Measurements from ENCODE around the gene TPM2.

Gene TPM2

GRCh38 chr9:35718721-35719511 lies 29.2 kb upstream of the TPM2 start:
- DNase-seq (ENCODE audit: low read depth), result no peak

GRCh38 chr9:35717132-35717870 lies 27.6 kb upstream of the TPM2 start:
- DNase-seq (ENCODE audit: low read depth), result no peak

- DNase-seq (ENCODE audit: low read depth), result no peak
These were observed 26.5 kb upstream of the TPM2 start for GRCh38 chr9:35716230-35716629.

- no peak for DNase-seq (ENCODE audit: low read depth)
These were observed 25.0 kb upstream of the TPM2 start for GRCh38 chr9:35714579-35715252.

- no peak for DNase-seq (ENCODE audit: low read depth)
These were observed 24.4 kb upstream of the TPM2 start for GRCh38 chr9:35714123-35714522.

- DNase-seq (ENCODE audit: low read depth), result no peak
These were observed 23.9 kb upstream of the TPM2 start for GRCh38 chr9:35713578-35713977.

- no peak for DNase-seq (ENCODE audit: low read depth)
These were observed 23.2 kb upstream of the TPM2 start for GRCh38 chr9:35712762-35713400.

GRCh38 chr9:35711501-35712428 lies 22.0 kb upstream of the TPM2 start:
- DNase-seq (ENCODE audit: low read depth), result no peak

- no peak for DNase-seq (ENCODE audit: low read depth)
These were observed 21.2 kb upstream of the TPM2 start for GRCh38 chr9:35710818-35711500.

- no peak for DNase-seq (ENCODE audit: low read depth)
These were observed 18.4 kb upstream of the TPM2 start for GRCh38 chr9:35708146-35708545.

- DNase-seq (ENCODE audit: low read depth), result no peak
These were observed 17.2 kb upstream of the TPM2 start for GRCh38 chr9:35706951-35707350.

GRCh38 chr9:35705836-35706430 lies 16.2 kb upstream of the TPM2 start:
- DNase-seq (ENCODE audit: low read depth), result no peak

GRCh38 chr9:35705372-35705771 lies 15.6 kb upstream of the TPM2 start:
- DNase-seq (ENCODE audit: low read depth), result no peak

- no peak for DNase-seq (ENCODE audit: low read depth)
These were observed 14.4 kb upstream of the TPM2 start for GRCh38 chr9:35703906-35704672.

- DNase-seq (ENCODE audit: low read depth), result no peak
These were observed 13.0 kb upstream of the TPM2 start for GRCh38 chr9:35702696-35703095.

- DNase-seq (ENCODE audit: low read depth), result no peak
These were observed 11.2 kb upstream of the TPM2 start for GRCh38 chr9:35700942-35701341.

- DNase-seq (ENCODE audit: low read depth), result no peak
These were observed 10.3 kb upstream of the TPM2 start for GRCh38 chr9:35700031-35700430.

GRCh38 chr9:35698231-35698630 lies 8.5 kb upstream of the TPM2 start:
- DNase-seq (ENCODE audit: low read depth), result no peak

- no peak for DNase-seq (ENCODE audit: low read depth)
These were observed 7.8 kb upstream of the TPM2 start for GRCh38 chr9:35697486-35697885.
